Measurements from ENCODE around the gene GLS.
"Not testable (repeated sequence)": the region's sequence is repeated elsewhere in the genome, so short reads cannot be mapped to it uniquely, and the experiment has no call there.

GLS gene

DNA sequence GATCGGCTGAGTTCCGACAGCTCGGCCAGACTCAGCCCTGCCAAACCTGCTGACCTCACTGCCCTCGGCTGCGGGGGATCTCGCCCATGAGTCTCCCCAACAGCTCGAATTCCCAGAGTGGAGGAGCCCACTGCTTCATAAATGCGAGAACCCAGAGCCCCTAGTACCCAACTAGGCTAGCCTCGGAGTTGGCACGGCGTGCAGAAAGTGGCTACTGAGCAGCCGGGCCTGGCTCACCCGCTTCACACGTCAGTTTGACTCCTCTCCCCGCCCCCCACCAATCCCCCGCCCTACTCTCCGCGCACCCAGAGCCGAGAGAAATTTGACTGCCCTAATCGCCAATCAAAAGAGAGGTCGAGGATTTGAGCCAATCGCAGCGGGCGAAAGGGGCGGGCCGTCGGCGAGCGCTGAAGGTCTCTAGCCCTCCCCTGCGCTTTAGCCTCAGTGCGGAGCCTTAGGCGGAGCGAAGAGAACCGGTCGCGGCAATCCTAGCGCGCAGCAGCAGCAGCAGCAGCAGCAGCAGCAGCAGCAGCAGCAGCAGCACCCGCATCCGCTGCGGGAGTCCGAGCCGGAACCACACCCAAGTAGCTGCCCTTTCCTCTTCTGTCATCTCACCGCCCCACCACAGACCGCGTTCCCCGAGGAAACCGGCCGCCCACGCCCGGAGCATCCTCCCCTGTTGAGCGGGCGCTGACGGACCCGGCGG lies at the start of gene GLS:
Gene GLS (plus strand): TSS at position 444 of the 706 bp plus-strand sequence. CDS start 264 bp downstream, outside the sequence.
- peak; percentile 92 for DNase-seq (ENCODE audit: low read depth)

- DNase-seq (ENCODE audit: low read depth), result no peak
Observed at GRCh38 chr2:190831941-190832340, 48.7 kb upstream of the GLS start.

GRCh38 chr2:190834890-190835208 lies 45.8 kb upstream of the GLS start:
- no peak for DNase-seq (ENCODE audit: low read depth)

- DNase-seq (ENCODE audit: low read depth), result no peak
Observed at GRCh38 chr2:190835303-190835930, 45.2 kb upstream of the GLS start.

DNA sequence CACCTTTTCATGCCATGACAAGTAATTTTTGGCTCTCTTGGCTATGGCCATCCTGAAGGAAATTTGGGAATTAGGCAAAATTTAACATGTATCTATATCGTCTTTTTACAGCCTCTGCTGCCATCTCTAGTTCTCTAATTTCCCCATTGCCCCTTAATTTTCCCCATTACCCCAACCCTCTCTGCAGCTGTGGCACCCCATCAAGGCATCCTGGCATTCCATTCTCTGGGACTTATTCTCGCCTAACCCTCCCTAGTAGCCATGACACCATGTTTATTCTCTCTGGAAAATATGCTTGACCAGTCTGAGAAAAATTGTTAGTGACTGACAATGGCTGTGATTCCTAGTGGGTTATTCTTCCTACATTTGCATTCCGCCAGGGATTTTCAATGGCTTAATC lies 43.9 kb upstream of the GLS start:
- no peak for DNase-seq (ENCODE audit: low read depth)

- no peak for DNase-seq (ENCODE audit: low read depth)
Observed at GRCh38 chr2:190837420-190837819, 43.2 kb upstream of the GLS start.

DNA sequence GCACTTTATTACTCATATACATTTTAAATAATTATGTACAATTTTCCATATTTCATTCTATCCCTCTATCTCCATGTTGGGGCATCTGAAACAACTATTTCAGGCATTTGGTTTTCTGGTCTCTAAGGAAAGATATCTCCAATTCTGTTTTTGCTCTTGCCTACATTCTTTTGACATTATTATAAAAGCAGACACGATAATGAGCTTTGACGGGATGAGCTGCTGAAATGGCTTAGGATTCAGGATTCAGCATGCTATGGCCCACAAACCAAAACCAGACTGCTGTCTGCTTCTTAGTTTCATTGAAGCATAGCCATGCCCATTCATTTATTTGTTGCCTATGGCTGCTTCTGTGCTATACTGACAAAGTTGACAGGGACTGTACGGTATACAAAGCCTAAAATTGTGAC lies 42.7 kb upstream of the GLS start:
- DNase-seq (ENCODE audit: low read depth), result no peak

DNA sequence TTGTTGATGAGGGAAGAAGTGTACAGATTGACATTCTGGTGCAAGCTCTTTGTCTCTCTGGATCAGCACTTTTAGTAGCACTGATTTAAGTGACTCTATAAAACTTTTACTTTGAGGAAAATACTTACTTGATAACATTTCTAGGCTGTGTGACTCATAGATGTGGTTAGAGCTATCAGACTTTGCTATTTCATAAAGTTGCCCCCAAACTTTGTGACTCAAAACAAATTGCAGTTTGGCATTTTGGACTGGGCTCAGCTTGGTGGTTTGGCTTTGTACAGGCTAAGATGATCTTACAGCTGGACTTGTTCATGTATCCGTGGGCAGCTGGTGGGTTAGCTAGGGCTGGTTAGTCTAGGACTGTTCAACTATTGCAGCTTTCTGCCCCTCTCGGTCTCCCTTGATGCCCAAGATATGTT lies 42.1 kb upstream of the GLS start:
- no peak for DNase-seq (ENCODE audit: low read depth)

DNA sequence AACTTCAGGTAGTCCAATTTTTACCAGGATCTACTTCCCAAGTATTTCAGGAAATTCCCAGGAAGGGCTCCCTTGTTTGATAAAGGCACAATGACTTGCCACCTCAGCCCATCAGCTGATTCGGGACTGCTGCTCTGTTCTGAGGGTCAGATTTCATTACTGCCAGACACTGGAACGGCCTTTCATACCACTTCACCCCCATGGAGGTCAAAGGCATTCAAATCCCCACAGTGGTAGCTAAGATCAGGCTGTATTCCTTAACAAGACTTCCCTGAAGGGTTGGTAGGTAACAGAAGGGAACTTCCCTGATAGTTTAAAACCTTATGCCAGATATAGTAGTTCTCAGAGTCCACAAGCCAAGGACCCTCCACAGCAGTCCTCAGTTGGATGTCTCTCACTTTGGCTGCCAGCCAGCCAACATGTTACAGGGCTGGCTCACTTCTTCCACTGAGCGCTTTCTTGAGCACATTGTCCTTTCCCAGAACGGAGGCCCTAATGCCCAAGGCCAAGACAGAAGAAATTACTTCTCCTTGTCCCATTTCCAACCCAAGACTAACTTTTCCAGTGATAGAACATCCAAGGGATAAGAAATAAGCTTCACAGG lies 40.0 kb upstream of the GLS start:
- no peak for DNase-seq (ENCODE audit: low read depth)

GRCh38 chr2:190841707-190842505 lies 38.7 kb upstream of the GLS start:
- no peak for DNase-seq (ENCODE audit: low read depth)

DNA sequence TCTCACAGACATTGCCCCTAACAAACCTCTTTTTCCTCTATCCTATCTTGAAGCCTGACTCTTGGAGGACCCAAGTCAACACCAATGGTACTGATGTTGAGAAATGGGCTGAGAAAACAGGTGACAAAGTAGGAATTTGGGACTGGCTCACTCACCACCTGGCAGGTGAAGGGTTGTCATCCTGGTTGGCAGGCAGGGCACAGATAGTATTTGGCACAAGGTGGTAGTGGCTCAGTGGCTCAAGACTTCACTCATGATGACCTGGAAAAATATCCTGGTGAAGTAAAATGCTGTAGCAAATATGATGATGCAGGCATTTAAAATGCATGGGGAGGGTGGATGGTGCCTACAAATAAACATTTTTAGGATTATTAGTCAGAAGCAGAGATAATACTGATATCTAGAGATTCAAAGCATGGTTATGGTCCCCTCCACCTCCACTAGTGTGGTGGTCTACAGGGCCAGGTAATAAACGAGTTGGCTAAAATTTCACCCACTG lies 38.0 kb upstream of the GLS start:
- no peak for DNase-seq (ENCODE audit: low read depth)

DNA sequence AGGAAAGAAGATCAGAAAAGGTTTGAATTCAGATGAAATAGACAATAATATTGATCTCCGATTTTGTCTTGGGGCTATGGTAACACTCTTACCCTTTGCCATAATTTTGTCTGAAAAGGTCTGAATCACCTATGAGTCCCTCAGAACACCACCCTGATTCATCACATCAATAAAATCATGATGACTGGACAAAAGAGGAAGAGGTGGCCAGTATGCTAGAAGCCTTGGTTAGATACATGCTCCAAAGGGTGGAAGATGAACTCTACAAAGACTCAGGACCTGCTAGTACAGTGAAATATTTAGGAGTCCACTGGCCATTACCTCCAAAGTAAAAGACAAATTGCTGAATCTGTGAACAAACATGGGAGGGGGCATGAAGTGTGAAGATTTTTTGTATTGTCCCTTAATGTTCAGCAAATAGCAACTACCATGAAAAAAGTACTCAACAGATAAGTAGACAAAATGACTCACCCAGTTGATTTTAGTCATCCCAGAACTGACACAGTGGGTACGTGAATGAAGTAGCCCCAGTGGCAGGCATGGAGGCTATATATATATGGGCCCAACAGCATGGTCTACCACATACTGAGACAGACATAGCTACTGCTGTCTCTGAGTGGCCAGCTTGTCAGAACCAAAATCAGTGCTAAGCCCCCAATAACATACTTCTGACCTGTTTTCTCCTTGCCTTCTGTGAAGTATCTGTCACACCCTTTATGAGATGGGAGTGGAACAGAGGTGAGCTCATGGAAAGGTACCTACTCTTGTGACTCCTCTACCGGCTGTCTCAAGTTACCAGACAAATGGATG lies 36.5 kb upstream of the GLS start:
- DNase-seq (ENCODE audit: low read depth), result peak; percentile 10

DNA sequence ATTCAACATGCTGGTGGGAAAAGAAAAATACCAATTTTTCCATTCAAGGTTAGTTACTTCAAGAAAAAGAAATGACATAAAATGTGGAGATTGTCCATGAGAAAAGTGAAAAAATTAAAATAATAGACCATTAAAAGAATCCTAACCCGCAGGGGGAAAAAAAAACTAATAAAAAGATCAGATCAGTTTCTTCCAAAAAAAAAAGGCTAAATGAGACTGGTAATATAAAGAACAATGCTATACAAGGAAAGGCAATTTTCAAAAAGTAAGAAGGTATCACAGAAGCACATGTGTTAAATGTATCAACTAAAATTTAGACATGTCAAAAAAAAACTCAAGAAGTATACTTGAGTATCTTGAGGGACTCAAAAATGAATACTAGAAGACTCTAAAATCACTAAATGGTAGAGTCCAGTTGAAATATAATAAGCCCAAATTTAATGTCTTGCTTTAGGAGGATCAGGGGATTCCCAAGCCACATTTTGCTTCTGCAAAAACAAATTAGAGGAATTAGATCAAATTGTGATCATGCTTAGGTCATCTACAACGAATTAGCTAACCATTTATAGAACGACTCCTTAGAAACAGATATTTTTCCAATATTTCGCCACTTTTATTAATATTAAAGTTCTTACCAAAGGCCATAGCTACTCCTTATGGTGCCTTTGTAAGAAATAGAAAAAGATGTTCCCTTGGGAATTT lies 35.8 kb upstream of the GLS start:
- no peak for DNase-seq (ENCODE audit: low read depth)

GRCh38 chr2:190846746-190847145 lies 33.9 kb upstream of the GLS start:
- no peak for DNase-seq (ENCODE audit: low read depth)

- DNase-seq (ENCODE audit: low read depth), result no peak
Observed at GRCh38 chr2:190847504-190848081, 33.0 kb upstream of the GLS start.

DNA sequence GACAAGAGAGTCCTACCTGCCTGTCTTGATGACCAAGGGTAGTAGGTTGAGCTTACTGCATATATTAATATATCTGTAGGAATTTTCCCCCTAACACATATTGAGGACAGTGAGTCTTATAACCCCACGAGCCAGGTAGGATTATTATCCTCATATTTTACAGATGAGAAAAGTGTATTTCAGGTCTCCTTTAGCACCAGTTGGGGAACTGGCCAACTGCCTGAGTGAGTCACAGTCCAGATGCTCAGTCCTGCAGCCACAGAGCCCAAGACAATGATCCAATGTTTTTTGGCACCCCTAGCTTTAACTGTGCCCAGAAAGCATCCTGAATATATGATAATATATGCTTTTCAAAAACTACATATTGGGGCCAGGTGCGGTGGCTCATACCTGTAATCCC lies 30.8 kb upstream of the GLS start:
- DNase-seq (ENCODE audit: low read depth), result no peak

DNA sequence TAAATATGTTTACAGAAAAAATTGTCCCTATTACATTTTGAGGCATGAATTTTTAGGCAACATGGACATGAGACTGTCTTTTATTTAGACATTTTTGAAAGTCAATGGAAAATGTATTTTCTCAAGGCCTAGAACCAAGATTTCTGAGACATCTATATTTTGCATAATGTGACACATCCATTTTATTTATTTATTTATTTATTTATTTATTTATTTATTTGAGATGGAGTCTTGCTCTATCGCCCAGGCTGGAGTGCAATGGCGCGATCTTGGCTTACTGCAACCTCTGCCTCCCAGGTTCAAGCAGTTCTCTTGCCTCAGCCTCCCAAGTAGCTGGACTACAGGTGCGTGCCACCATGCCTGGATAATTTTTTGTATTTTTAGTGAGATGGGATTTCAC lies 27.6 kb upstream of the GLS start:
- DNase-seq (ENCODE audit: low read depth), result not testable (repeated sequence)

DNA sequence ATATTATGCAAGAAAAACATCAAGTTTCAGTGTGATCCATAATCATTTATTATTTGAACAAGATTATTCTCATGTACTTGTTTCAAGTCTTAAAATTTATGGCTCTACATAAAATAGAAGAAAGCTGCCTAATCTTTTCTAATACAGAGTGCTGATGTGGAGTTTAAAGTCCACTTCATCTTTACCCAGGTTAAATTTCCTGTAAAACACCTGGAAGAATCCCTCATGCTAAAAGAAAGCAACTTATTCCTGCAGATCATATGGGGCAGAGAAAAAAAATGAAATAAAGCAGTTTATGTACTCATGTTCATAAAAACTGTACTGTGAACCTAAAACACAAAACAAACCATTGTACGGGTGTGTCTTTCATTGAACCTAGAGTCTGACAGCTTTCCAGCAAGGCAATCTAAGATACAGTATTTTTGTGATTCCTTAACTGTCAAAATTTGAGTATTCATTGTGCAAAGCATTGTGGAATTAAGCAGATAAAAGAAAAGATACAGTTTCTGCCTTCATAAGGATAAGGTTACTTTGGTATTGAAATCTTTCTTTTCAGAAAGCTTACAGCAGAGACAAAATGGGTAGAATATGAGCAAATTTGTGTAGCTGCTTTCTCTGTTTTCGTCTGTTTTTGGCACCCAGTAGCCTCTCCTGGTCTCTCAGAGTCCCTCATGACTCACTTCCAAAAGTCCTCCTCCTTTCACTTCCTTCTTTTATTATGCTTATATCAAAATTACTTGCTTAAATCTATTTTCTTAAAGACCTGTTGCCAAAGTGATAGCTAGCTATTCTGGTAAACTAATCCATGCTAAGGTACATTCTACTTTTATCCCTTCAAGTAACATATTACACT lies 26.9 kb upstream of the GLS start:
- no peak for DNase-seq (ENCODE audit: low read depth)

- no peak for DNase-seq (ENCODE audit: low read depth)
Observed at GRCh38 chr2:190854726-190855125, 25.9 kb upstream of the GLS start.

GRCh38 chr2:190855245-190855644 lies 25.4 kb upstream of the GLS start:
- no peak for DNase-seq (ENCODE audit: low read depth)
